ENCODE results near the gene IL13RA2. TPM values are rescaled to one million over a fixed set of nuclear protein-coding genes. Genes with fewer than 3 reads are reported as not detected.

Gene IL13RA2
- total and polyA plus RNA-seq, 2 donors (not counting 3 experiments of a cell fraction or from before 2014, with no cell fraction given) = not detected

GRCh38 chrX:114962209-114962608 lies 55.2 kb downstream of the IL13RA2 start:
- ChIA-PET CTCF (interaction anchor here (1.4 kb wide), 1 partner anchor 56 kb away, joined by 4 read pairs; no protein-coding TSS in a partner anchor), POLR2A (no interaction called here)
- H3K27ac ChIP-seq (ENCODE audit: insufficient read depth, low read depth, low read length) = no peak overlapping the region
- DNase-seq (ENCODE audit: low read depth, low spot score) (no peak), FAIRE-seq (no peak)
- H3K4me1 ChIP-seq (ENCODE audit: control insufficient read depth, extremely low read depth, insufficient read depth, low read length) = no peaks in the 10 kb centered on the region
- no peaks in the 10 kb centered on the region for H3K79me2 ChIP-seq (ENCODE audit: control insufficient read depth, insufficient read depth, low read length)
- H3K36me3 ChIP-seq (ENCODE audit: control insufficient read depth in 2 of 2, extremely low read depth in 1 of 2, insufficient read depth in 2 of 2, low read length in 2 of 2) = no peaks in the 10 kb centered on the region
- TF ChIP-seq POLR2AphosphoS5 (IDR thresholded peaks at IDR 0.05; ENCODE audit: insufficient read depth, low read depth, low read length) = no peak
- no peak for TF ChIP-seq GATA2 (IDR thresholded peaks at IDR 0.05; ENCODE audit: insufficient read depth, insufficient read length, low read depth, low read length)
- TF ChIP-seq MYC (IDR thresholded peaks at IDR 0.05; ENCODE audit: low read depth, low read length) = no peak
- TF ChIP-seq POLR2A (IDR thresholded peaks at IDR 0.05; ENCODE audit: low read depth, low read length) = no peak
- no peak for TF ChIP-seq EZH2 (IDR thresholded peaks at IDR 0.05; ENCODE audit: borderline replicate concordance, low read depth, low read length, severe bottlenecking)
- no peak for TF ChIP-seq CTCF (IDR thresholded peaks at IDR 0.05; ENCODE audit: extremely low read depth in 1 of 2, insufficient read depth in 1 of 2, low read depth in 1 of 2, low read length in 2 of 2)
- no peak for TF ChIP-seq JUN (IDR thresholded peaks at IDR 0.05; ENCODE audit: borderline replicate concordance, insufficient read depth, insufficient read length, low read depth)
- TF ChIP-seq MAX (IDR thresholded peaks at IDR 0.05; ENCODE audit: insufficient read depth, insufficient read length) = no peak
- no peak for TF ChIP-seq FOS (IDR thresholded peaks at IDR 0.05; ENCODE audit: borderline replicate concordance, insufficient read depth, low read length)
- H3K4me2 ChIP-seq (ENCODE audit: insufficient read depth, low read length) = no peak overlapping the region
- no peaks in the 10 kb centered on the region for H4K20me1 ChIP-seq (replicated peaks; ENCODE audit: control insufficient read depth, extremely low read depth, insufficient read depth, low read length)
- H3K9ac ChIP-seq (replicated peaks; ENCODE audit: extremely low read depth, insufficient read depth, low read length) = no peak overlapping the region
- intact Hi-C loops (cut with micrococcal nuclease) (no loop called here), dilution Hi-C loops (cut with MboI; ENCODE audit: extremely low pct_ligation_motif_present, low sequenced_read_pairs) (no loop called here)
- no TSS peak for BruUV-seq (replicated peaks)
- H3K4me3 ChIP-seq (replicated peaks in 1 of 3; ENCODE audit: insufficient read depth in 1 of 3, low read depth in 1 of 3, low read length in 3 of 3) = no peak overlapping the region
- no peak overlapping the region for H2AFZ ChIP-seq (ENCODE audit: low read depth, low read length)
- H3K27me3 ChIP-seq (ENCODE audit: control insufficient read depth in 2 of 2, insufficient read depth in 2 of 2, low read length in 2 of 2) = no peaks in the 10 kb centered on the region
- H3K9me1 ChIP-seq (replicated peaks; ENCODE audit: control insufficient read depth, extremely low read depth, insufficient read depth, low read length) = no peaks in the 10 kb centered on the region
- no peaks in the 10 kb centered on the region for H3K9me3 ChIP-seq (replicated peaks; ENCODE audit: control insufficient read depth, insufficient read depth, low read length)

All from endothelial cell of umbilical vein (primary cell).